Endothelial cell of umbilical vein (primary cell): ENCODE results near the gene DYRK3. TPM values are rescaled to one million over a fixed set of nuclear protein-coding genes. Genes with fewer than 3 reads are reported as not detected.
A peak's percentile ranks its signal among the peaks of the same experiment; 100 is the strongest.
"Not testable (repeated sequence)": the region's sequence is repeated elsewhere in the genome, so short reads cannot be mapped to it uniquely, and the experiment has no call there.

Experiments used
- BruUV-seq: library from RNA; stranded (reverse); fragments of 400-500 nt; replicated peaks from 2 replicates; lab custom pipeline; 2021; lab: Mats Ljungman, UMichigan
- CTCF ChIA-PET: fragments of 300-600, 350-600 bp; sonication (Branson Sonifier 250); formaldehyde crosslinking; loops from one replicate; lab custom pipeline; 2021; ENCODE audit warnings: antibody characterized with exemption, inconsistent platforms; lab: Charles Lee
- POLR2A ChIA-PET: fragments of 300-600, 350-600 bp; sonication (Branson Sonifier 250); formaldehyde crosslinking; loops from one replicate; lab custom pipeline; 2021; ENCODE audit warnings: antibody characterized with exemption, inconsistent platforms; lab: Charles Lee
- DNase-seq: peaks from one replicate; pipeline ENCODE4 v3.0.0-alpha.2; 2011; ENCODE audit warnings: low read depth, low spot score
- FAIRE-seq: peaks from 2 replicates; lab custom pipeline; 2011; peaks lifted over from hg19 to GRCh38; lab: Jason Lieb, UNC
- H2AFZ ChIP-seq: 2 replicates; pipeline ENCODE4 v1.6.0; 2012; ENCODE audit warnings: low read depth, low read length, control low read depth, inconsistent platforms
- H3K27ac ChIP-seq: 2 replicates; pipeline ENCODE4 v1.5.1; 2011; ENCODE audit warnings: low read depth, mild to moderate bottlenecking, control low read depth, low read length, moderate library complexity; ENCODE audit not compliant: insufficient read depth
- H3K27me3 ChIP-seq, 2 experiments: 2 replicates each; pipeline versions ENCODE4 v1.6.0 to v1.6.1; 2011; ENCODE audit warnings: low read length in 2 of 2, mixed read lengths in 1 of 2; ENCODE audit not compliant: control insufficient read depth in 2 of 2, insufficient read depth in 2 of 2
- H3K36me3 ChIP-seq, 2 experiments: 2 replicates in 1 of 2; 3 replicates in 1 of 2; pipeline ENCODE4 v1.5.1; 2011; ENCODE audit warnings: low read length in 2 of 2, mild to moderate bottlenecking in 1 of 2, moderate library complexity in 1 of 2; ENCODE audit not compliant: control insufficient read depth in 2 of 2, insufficient read depth in 2 of 2; ENCODE audit errors: extremely low read depth in 1 of 2
- H3K4me1 ChIP-seq: 3 replicates; pipeline ENCODE4 v1.5.1; 2011; ENCODE audit warnings: mild to moderate bottlenecking, low read length; ENCODE audit not compliant: control insufficient read depth, insufficient read depth; ENCODE audit errors: extremely low read depth
- H3K4me2 ChIP-seq: 2 replicates; pipeline ENCODE4 v1.6.1; 2011; ENCODE audit warnings: low read length, control low read depth, mixed read lengths; ENCODE audit not compliant: insufficient read depth
- H3K4me3 ChIP-seq, 3 experiments: fragments of 200-600 bp in 1 of 3; sonication (generic), shearing (Covaris generic) in 1 of 3; replicated peaks in 1 of 3; 2 replicates each; pipeline ENCODE4 v1.5.1; 2011 to 2016; ENCODE audit warnings: control low read depth in 3 of 3, low read length in 3 of 3, mild to moderate bottlenecking in 2 of 3, inconsistent platforms in 1 of 3, low read depth in 1 of 3, moderate library complexity in 1 of 3; ENCODE audit not compliant: insufficient read depth in 1 of 3
- H3K79me2 ChIP-seq: 2 replicates; pipeline ENCODE4 v1.6.0; 2012; ENCODE audit warnings: low read length, inconsistent platforms; ENCODE audit not compliant: control insufficient read depth, insufficient read depth
- H3K9ac ChIP-seq: replicated peaks from 2 replicates; pipeline ENCODE3; 2011; ENCODE audit warnings: low read length, control low read depth; ENCODE audit not compliant: insufficient read depth; ENCODE audit errors: extremely low read depth
- H3K9me1 ChIP-seq: replicated peaks from 3 replicates; pipeline ENCODE4 v1.6.0; 2011; ENCODE audit warnings: mild to moderate bottlenecking, low read length; ENCODE audit not compliant: control insufficient read depth, insufficient read depth; ENCODE audit errors: extremely low read depth
- H3K9me3 ChIP-seq: replicated peaks from 2 replicates; pipeline ENCODE4 v1.5.1; 2012; ENCODE audit warnings: low read length, inconsistent platforms; ENCODE audit not compliant: control insufficient read depth, insufficient read depth
- H4K20me1 ChIP-seq: replicated peaks from 2 replicates; pipeline ENCODE3; 2011; ENCODE audit warnings: mild to moderate bottlenecking, low read length; ENCODE audit not compliant: control insufficient read depth, insufficient read depth; ENCODE audit errors: extremely low read depth
- CTCF ChIP-seq, 2 donors: IDR thresholded peaks; 1 replicate in 1 of 2; 2 replicates in 1 of 2; pipeline ENCODE4 v1.5.1; 2011; ENCODE audit warnings: low read length in 2 of 2, mild to moderate bottlenecking in 2 of 2, moderate library complexity in 2 of 2, control low read depth in 1 of 2, inconsistent platforms in 1 of 2, low read depth in 1 of 2; ENCODE audit not compliant: insufficient read depth in 1 of 2; ENCODE audit errors: extremely low read depth in 1 of 2
- EZH2 ChIP-seq: IDR thresholded peaks from 2 replicates; pipeline ENCODE4 v1.6.1; 2012; ENCODE audit warnings: borderline replicate concordance, low read depth, mild to moderate bottlenecking, moderate library complexity, low read length, inconsistent platforms; ENCODE audit not compliant: severe bottlenecking
- FOS ChIP-seq: IDR thresholded peaks from 2 replicates; pipeline ENCODE4 v1.6.1; 2011; ENCODE audit warnings: mild to moderate bottlenecking, low read length, moderate library complexity, borderline replicate concordance; ENCODE audit not compliant: insufficient read depth
- GATA2 ChIP-seq: IDR thresholded peaks from 2 replicates; pipeline ENCODE4 v1.7.0; 2011; ENCODE audit warnings: low read depth, mild to moderate bottlenecking, moderate library complexity, mixed read lengths, low read length; ENCODE audit not compliant: insufficient read length, insufficient read depth
- JUN ChIP-seq: IDR thresholded peaks from 2 replicates; pipeline ENCODE4 v1.6.1; 2011; ENCODE audit warnings: borderline replicate concordance, low read depth; ENCODE audit not compliant: insufficient read length, insufficient read depth
- MAX ChIP-seq: IDR thresholded peaks from 2 replicates; pipeline ENCODE4 v1.6.1; 2011; ENCODE audit not compliant: insufficient read depth, insufficient read length
- MYC ChIP-seq: IDR thresholded peaks from one replicate; pipeline ENCODE4 v1.6.1; 2011; ENCODE audit warnings: mild to moderate bottlenecking, low read depth, low read length
- POLR2A ChIP-seq: IDR thresholded peaks from 2 replicates; pipeline ENCODE4 v1.6.1; 2012; ENCODE audit warnings: low read depth, mild to moderate bottlenecking, control low read depth, low read length
- POLR2AphosphoS5 ChIP-seq: IDR thresholded peaks from 2 replicates; pipeline ENCODE4 v1.6.1; 2012; ENCODE audit warnings: low read depth, mild to moderate bottlenecking, control low read depth, low read length, moderate library complexity; ENCODE audit not compliant: insufficient read depth
- dilution Hi-C: fragments of 300-500 bp; cut with MboI; formaldehyde crosslinking; loops from one replicate; pipeline ENCODE4 v1.15.0; 2019; ENCODE audit warnings: low sequenced_read_pairs; ENCODE audit not compliant: extremely low pct_ligation_motif_present
- intact Hi-C: fragments of 100-400 bp; cut with micrococcal nuclease; formaldehyde crosslinking; loops from one replicate; pipeline ENCODE4 v1.10.0; 2022
- polyA plus RNA-seq, 4 experiments: library from polyadenylated mRNA; depleted of rRNA in 3 of 4; stranded (reverse) in 3 of 4; unstranded in 1 of 4; fragments of >200 nt; gene quantifications; 2 replicates each; pipeline versions ENCODE4 v1.2.1 to v1.2.3, GENCODE V29; 2011 to 2012; ENCODE audit warnings: missing spikeins in 1 of 4
- total RNA-seq: library from RNA; stranded (reverse); gene quantifications from 2 replicates; pipeline ENCODE4 v1.2.3, GENCODE V29; 2021

The DYRK3 gene
- total and polyA plus RNA-seq, 2 donors (not counting 3 experiments of a cell fraction or from before 2014, with no cell fraction given): 3.4 to 7.4 TPM

- dilution Hi-C loops: no loop called here
- POLR2A ChIA-PET: interaction anchor here (0.6 to 1.4 kb wide), 4 partner anchors 9 to 1346 kb away, joined by 3 to 11 read pairs (median 4); partner anchors contain the start of gene DYRK3
- peaks cover 7% of the 10 kb centered on the region for H3K4me1 ChIP-seq
Measured at GRCh38 chr1:206612129-206612876, 23.0 kb upstream of the DYRK3 start, which contains the start of gene EIF2D. Gene EIF2D, minus strand, starts transcription at chr1:206612465. Its CDS starts 123 bp downstream, at chr1:206612342.

GRCh38 chr1:206626396-206626795 lies 8.9 kb upstream of the DYRK3 start:
- H3K27ac ChIP-seq, H3K4me3 ChIP-seq, H3K36me3 ChIP-seq, H3K4me2 ChIP-seq, H3K9me3 ChIP-seq, H3K4me1 ChIP-seq, dilution Hi-C loops, H3K79me2 ChIP-seq, DNase-seq, intact Hi-C loops, FAIRE-seq, H4K20me1 ChIP-seq, POLR2A ChIA-PET, H3K9ac ChIP-seq, H3K9me1 ChIP-seq, BruUV-seq, H2AFZ ChIP-seq: not testable (repeated sequence)
- peaks cover 13 to 27% of the 10 kb centered on the region in 2 experiments for H3K27me3 ChIP-seq
- CTCF ChIA-PET: interaction anchor here (5.3 kb wide), 1 partner anchor 13 kb away, joined by 43 read pairs; the partner anchor contains the start of gene EIF2D

More at GRCh38 chr1:206612129-206612876, 23.0 kb upstream of the DYRK3 start, which contains the start of gene EIF2D:
- no peaks in the 10 kb centered on the region for H4K20me1 ChIP-seq
- DNase-seq (peak; percentile 93), FAIRE-seq (peak; percentile 65)
- H3K9ac ChIP-seq: peak within 1 kb of the TSS; percentile 97
- intact Hi-C loops: loop anchor here (1.0 kb wide), 3 partner anchors 19 to 74 kb away; no protein-coding TSS in a partner anchor
- H3K4me3 ChIP-seq: peak within 1 kb of the TSS; percentile 69 to 89 (median 85)
- no peaks in the 10 kb centered on the region for H3K9me3 ChIP-seq
- H3K36me3 ChIP-seq: no peaks in the 10 kb centered on the region
- H3K27ac ChIP-seq: peak within 1 kb of the TSS; percentile 78
- no peak for TF ChIP-seq MAX
- no peak for TF ChIP-seq JUN
- no peak for TF ChIP-seq FOS
- peak; percentile 96 for TF ChIP-seq POLR2A
- TF ChIP-seq GATA2: no peak
- TF ChIP-seq MYC: peak; percentile 21
- TF ChIP-seq POLR2AphosphoS5: peak; percentile 99
- no peak for TF ChIP-seq EZH2
- peak; percentile 91 to 96 for TF ChIP-seq CTCF (IDR thresholded peaks at IDR 0.05; ENCODE audit: extremely low read depth in 1 of 2, insufficient read depth in 1 of 2, low read depth in 1 of 2, low read length in 2 of 2)
- peak within 1 kb of the TSS; percentile 85 for H3K4me2 ChIP-seq
- H3K27me3 ChIP-seq: peaks cover 4 to 13% of the 10 kb centered on the region in 2 experiments
- H3K9me1 ChIP-seq: no peaks in the 10 kb centered on the region
- CTCF ChIA-PET: interaction anchor here (0.6 to 3.8 kb wide), 25 partner anchors 9 to 1989 kb away, joined by 3 to 43 read pairs (median 4); partner anchors contain the start of genes DYRK3 and MAPKAPK2
- H2AFZ ChIP-seq: peak within 1 kb of the TSS; percentile 94
- TSS peak; percentile 69 for BruUV-seq
- peaks cover 12% of the 10 kb centered on the region for H3K79me2 ChIP-seq
